Measurements from ENCODE around the gene CERK.

DNA sequence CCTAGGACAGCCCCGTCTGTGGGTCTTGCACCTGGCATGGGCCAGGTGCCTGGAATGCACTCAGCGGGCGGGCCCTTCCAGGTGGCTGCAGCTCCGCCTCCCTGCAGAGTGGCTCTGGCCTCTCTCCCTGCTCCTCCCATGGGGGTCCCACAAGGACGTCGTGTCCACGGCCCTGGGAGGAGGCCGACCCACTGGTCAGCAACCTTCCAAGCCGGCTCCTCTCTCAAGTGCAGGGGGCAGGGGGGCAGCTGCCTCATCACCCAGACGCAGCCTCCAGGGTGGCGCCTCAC lies 41.9 kb downstream of the CERK start:
- TF ChIP-seq, protein P1, sequence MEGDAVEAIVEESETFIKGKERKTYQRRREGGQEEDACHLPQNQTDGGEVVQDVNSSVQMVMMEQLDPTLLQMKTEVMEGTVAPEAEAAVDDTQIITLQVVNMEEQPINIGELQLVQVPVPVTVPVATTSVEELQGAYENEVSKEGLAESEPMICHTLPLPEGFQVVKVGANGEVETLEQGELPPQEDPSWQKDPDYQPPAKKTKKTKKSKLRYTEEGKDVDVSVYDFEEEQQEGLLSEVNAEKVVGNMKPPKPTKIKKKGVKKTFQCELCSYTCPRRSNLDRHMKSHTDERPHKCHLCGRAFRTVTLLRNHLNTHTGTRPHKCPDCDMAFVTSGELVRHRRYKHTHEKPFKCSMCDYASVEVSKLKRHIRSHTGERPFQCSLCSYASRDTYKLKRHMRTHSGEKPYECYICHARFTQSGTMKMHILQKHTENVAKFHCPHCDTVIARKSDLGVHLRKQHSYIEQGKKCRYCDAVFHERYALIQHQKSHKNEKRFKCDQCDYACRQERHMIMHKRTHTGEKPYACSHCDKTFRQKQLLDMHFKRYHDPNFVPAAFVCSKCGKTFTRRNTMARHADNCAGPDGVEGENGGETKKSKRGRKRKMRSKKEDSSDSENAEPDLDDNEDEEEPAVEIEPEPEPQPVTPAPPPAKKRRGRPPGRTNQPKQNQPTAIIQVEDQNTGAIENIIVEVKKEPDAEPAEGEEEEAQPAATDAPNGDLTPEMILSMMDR (IDR thresholded peaks at IDR 0.05) = no peak
- no peak for TF ChIP-seq POLR2A (IDR thresholded peaks at IDR 0.05)

All from esophagus squamous epithelium (tissue), 4 donors.